Right atrium auricular region (tissue), 2 donors: Measurements from ENCODE around the gene LGR5. TPM values are rescaled to one million over a fixed set of nuclear protein-coding genes. Genes with fewer than 3 reads are reported as not detected.

ENCODE experiments used
- DNase-seq: peaks from one replicate; pipeline ENCODE4 v3.0.0-alpha.2; 2019; ENCODE audit warnings: low spot score
- H3K27ac ChIP-seq, 2 donors: fragments of 200-600 bp; sonication (generic); 1 replicate in 1 of 2; 2 replicates in 1 of 2; pipeline ENCODE4 v1.5.1; 2016 to 2019
- H3K27me3 ChIP-seq, 2 donors: fragments of 200-600 bp; sonication (generic); one replicate each; pipeline versions ENCODE4 v1.5.1 to v1.6.0; 2017 to 2019
- H3K36me3 ChIP-seq: fragments of 200-600 bp; sonication (generic); one replicate; pipeline ENCODE4 v1.5.1; 2016
- H3K4me1 ChIP-seq, 2 donors: fragments of 200-600 bp; sonication (generic); one replicate each; pipeline versions ENCODE4 v1.5.1 to v1.6.0; 2017 to 2019
- H3K4me3 ChIP-seq, 2 donors: fragments of 200-600 bp; sonication (generic); 1 replicate in 1 of 2; 2 replicates in 1 of 2; pipeline ENCODE4 v1.5.1; 2017 to 2019; ENCODE audit warnings: mild to moderate bottlenecking in 1 of 2, moderate library complexity in 1 of 2
- H3K9me3 ChIP-seq, 2 donors: fragments of 200-600 bp; sonication (generic); one replicate each; pipeline ENCODE4 v1.5.1; 2019
- CTCF ChIP-seq, 2 donors: fragments of 200-600 bp; sonication (generic); IDR thresholded peaks; one replicate each; pipeline ENCODE4 v1.5.1; 2019; ENCODE audit warnings: antibody characterized with exemption in 2 of 2
- total RNA-seq, 2 donors: library from RNA; depleted of rRNA; stranded (reverse); fragments of >200 nt; gene quantifications; one replicate each; pipeline ENCODE4 v1.1.0, GENCODE V29; 2016

LGR5 gene
- total RNA-seq, 2 donors from 2014 or later = 0.19 to 0.31 TPM

- Histone ChIP-seq H3K4me3 (no peak overlapping the region), H3K27ac (no peak overlapping the region), H3K27me3 (no peaks in the 10 kb centered on the region), H3K9me3 (peaks cover 0 to 3% of the 10 kb centered on the region in 2 donors), H3K4me1 (no peaks in the 10 kb centered on the region), H3K36me3 (no peaks in the 10 kb centered on the region)
- no peak for DNase-seq
- TF ChIP-seq CTCF (IDR thresholded peaks at IDR 0.05) = no peak
Observed at GRCh38 chr12:71430756-71431155, 8.8 kb upstream of the LGR5 start.

- H3K4me3 ChIP-seq = no peak overlapping the region
- H3K4me1 ChIP-seq = no peaks in the 10 kb centered on the region
- no peak overlapping the region for H3K27ac ChIP-seq
- no peak for TF ChIP-seq CTCF (IDR thresholded peaks at IDR 0.05)
- H3K27me3 ChIP-seq = no peaks in the 10 kb centered on the region
- peaks cover 0 to 15% of the 10 kb centered on the region in 2 donors for H3K9me3 ChIP-seq
- no peak for DNase-seq
- no peaks in the 10 kb centered on the region for H3K36me3 ChIP-seq
Observed at GRCh38 chr12:71431991-71432390, 7.6 kb upstream of the LGR5 start.

- H3K27me3 ChIP-seq = no peaks in the 10 kb centered on the region
- H3K4me1 ChIP-seq = no peaks in the 10 kb centered on the region
- H3K27ac ChIP-seq = no peak overlapping the region
Observed at GRCh38 chr12:71432936-71433335, 6.7 kb upstream of the LGR5 start.

GRCh38 chr12:71436696-71437095, 2.9 kb upstream of the LGR5 start:
- no peaks in the 10 kb centered on the region for H3K36me3 ChIP-seq
- peaks cover 0 to 24% of the 10 kb centered on the region in 2 donors for H3K4me1 ChIP-seq
- no peak overlapping the region for H3K27ac ChIP-seq
- no peak for TF ChIP-seq CTCF (IDR thresholded peaks at IDR 0.05)
- peaks cover 0 to 19% of the 10 kb centered on the region in 2 donors for H3K9me3 ChIP-seq
- H3K27me3 ChIP-seq = peaks cover 0 to 7% of the 10 kb centered on the region in 2 donors
- no peak overlapping the region for H3K4me3 ChIP-seq
- DNase-seq = no peak

More at GRCh38 chr12:71432936-71433335, 6.7 kb upstream of the LGR5 start:
- H3K9me3 ChIP-seq = peaks cover 0 to 19% of the 10 kb centered on the region in 2 donors
- H3K36me3 ChIP-seq = no peaks in the 10 kb centered on the region
- no peak for DNase-seq
- H3K4me3 ChIP-seq = no peak overlapping the region
- TF ChIP-seq CTCF (IDR thresholded peaks at IDR 0.05) = no peak

- Histone ChIP-seq H3K27ac (no peak overlapping the region), H3K36me3 (no peaks in the 10 kb centered on the region), H3K4me1 (peaks cover 0 to 24% of the 10 kb centered on the region in 2 donors), H3K27me3 (peaks cover 0 to 9% of the 10 kb centered on the region in 2 donors), H3K4me3 (peak overlapping the region; percentile 15 to 49), H3K9me3 (peaks cover 0 to 19% of the 10 kb centered on the region in 2 donors)
- no peak for DNase-seq
- no peak for TF ChIP-seq CTCF (IDR thresholded peaks at IDR 0.05)
Observed at GRCh38 chr12:71438670-71439361, 782 bp upstream of the LGR5 start.

- Histone ChIP-seq H3K4me3 (peak overlapping the region; percentile 15 to 49), H3K4me1 (peaks cover 0 to 24% of the 10 kb centered on the region in 2 donors), H3K36me3 (no peaks in the 10 kb centered on the region), H3K9me3 (peaks cover 0 to 19% of the 10 kb centered on the region in 2 donors), H3K27me3 (peaks cover 0 to 9% of the 10 kb centered on the region in 2 donors), H3K27ac (no peak overlapping the region)
- no peak for TF ChIP-seq CTCF (IDR thresholded peaks at IDR 0.05)
- no peak for DNase-seq
Observed at GRCh38 chr12:71439362-71439612, 311 bp upstream of the LGR5 start.
